ENCODE measurements around the gene FAM163B. TPM values are rescaled to one million over a fixed set of nuclear protein-coding genes. Genes with fewer than 3 reads are reported as not detected.

Gene FAM163B
- total RNA-seq, 4 donors from 2014 or later: not detected

DNA sequence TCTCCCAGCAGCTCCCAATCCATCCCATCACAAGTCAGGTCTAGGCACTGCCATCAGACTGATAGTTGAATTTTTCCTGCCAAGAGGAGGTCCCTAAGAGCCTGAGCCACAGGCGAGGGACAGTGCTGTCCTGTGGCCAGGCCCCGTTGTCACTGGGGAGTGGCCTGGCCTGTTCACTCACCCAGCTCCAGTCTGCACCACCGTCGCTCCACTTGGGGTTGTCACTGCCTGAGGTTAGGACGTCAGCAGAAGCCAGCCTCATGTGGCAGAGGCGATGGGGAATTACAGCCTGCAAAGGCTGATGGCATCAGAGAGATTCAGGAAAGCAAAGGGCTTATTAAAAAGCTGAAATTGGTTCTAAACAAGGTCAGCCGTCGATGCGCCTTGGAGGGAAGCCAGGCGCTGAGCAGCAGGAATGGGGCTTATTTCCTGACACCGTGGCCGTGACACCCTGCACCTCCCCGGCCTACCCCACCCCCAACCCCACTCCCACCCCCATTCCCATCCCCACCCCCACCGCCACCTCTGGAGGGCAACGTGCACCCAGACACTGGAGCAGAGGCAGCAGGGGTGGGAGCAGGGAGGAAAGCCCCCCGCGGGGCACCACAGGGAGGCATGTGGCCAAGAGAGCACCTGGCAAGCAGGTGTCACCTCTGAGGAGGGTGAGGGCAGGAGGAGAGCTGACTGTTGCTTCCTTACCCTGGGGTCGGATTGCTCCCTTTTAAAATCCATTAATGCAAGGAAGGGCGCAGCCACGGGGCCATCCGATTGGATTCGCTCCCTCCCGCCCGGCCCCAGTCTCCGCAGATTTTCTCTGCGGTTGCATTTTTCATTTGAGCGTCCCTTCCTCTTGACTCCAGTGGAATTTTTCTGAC, 23.9 kb upstream of the FAM163B start:
- no peaks in the 10 kb centered on the region for H3K4me1 ChIP-seq
- H3K36me3 ChIP-seq: no peaks in the 10 kb centered on the region
- no peaks in the 10 kb centered on the region for H3K9me3 ChIP-seq
- no peak overlapping the region for H3K27ac ChIP-seq
- no peak overlapping the region for H3K4me3 ChIP-seq (replicated peaks in 1 of 3)
- H3K27me3 ChIP-seq: no peaks in the 10 kb centered on the region
- TF ChIP-seq, protein P1, sequence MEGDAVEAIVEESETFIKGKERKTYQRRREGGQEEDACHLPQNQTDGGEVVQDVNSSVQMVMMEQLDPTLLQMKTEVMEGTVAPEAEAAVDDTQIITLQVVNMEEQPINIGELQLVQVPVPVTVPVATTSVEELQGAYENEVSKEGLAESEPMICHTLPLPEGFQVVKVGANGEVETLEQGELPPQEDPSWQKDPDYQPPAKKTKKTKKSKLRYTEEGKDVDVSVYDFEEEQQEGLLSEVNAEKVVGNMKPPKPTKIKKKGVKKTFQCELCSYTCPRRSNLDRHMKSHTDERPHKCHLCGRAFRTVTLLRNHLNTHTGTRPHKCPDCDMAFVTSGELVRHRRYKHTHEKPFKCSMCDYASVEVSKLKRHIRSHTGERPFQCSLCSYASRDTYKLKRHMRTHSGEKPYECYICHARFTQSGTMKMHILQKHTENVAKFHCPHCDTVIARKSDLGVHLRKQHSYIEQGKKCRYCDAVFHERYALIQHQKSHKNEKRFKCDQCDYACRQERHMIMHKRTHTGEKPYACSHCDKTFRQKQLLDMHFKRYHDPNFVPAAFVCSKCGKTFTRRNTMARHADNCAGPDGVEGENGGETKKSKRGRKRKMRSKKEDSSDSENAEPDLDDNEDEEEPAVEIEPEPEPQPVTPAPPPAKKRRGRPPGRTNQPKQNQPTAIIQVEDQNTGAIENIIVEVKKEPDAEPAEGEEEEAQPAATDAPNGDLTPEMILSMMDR (IDR thresholded peaks at IDR 0.05): no peak
- no peak for TF ChIP-seq POLR2A (IDR thresholded peaks at IDR 0.05)
- WGBS, 2 donors: 65 to 81% methylated on average over 25 to 26 of the region's 27 CpGs
- no peak for DNase-seq
- intact Hi-C loops (cut with DNase I): no loop called here

DNA sequence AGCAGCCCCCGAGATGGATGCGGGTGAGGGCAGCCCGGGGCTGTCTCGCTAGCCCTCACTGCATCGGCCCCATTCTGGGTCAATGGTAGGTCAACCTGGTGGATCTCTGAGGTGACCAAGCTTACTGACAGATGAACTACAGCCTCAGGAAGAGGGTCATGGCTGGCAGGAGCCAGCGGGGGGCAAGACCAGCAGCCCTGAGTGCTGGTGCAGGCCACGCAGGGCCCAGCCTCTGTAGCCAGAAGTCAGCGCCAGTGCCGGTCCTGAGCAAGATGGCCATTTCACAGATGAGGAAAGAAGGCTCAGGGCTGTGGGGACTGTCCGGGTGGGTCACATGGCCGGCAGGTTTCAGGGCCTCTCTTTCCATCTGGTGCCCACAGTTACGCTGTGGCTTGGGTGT, 21.9 kb upstream of the FAM163B start:
- no peak for DNase-seq
- H3K4me1 ChIP-seq: no peaks in the 10 kb centered on the region
- intact Hi-C loops (cut with DNase I): no loop called here
- 95 to 100% methylated on average over 3 to 7 of the region's 12 CpGs for WGBS, 2 donors
- H3K27ac ChIP-seq: no peak overlapping the region
- H3K36me3 ChIP-seq: no peaks in the 10 kb centered on the region
- H3K27me3 ChIP-seq: no peaks in the 10 kb centered on the region
- TF ChIP-seq POLR2A (IDR thresholded peaks at IDR 0.05): no peak
- TF ChIP-seq, protein P1 (IDR thresholded peaks at IDR 0.05): no peak
- no peak overlapping the region for H3K4me3 ChIP-seq (replicated peaks in 1 of 3)
- no peaks in the 10 kb centered on the region for H3K9me3 ChIP-seq

DNA sequence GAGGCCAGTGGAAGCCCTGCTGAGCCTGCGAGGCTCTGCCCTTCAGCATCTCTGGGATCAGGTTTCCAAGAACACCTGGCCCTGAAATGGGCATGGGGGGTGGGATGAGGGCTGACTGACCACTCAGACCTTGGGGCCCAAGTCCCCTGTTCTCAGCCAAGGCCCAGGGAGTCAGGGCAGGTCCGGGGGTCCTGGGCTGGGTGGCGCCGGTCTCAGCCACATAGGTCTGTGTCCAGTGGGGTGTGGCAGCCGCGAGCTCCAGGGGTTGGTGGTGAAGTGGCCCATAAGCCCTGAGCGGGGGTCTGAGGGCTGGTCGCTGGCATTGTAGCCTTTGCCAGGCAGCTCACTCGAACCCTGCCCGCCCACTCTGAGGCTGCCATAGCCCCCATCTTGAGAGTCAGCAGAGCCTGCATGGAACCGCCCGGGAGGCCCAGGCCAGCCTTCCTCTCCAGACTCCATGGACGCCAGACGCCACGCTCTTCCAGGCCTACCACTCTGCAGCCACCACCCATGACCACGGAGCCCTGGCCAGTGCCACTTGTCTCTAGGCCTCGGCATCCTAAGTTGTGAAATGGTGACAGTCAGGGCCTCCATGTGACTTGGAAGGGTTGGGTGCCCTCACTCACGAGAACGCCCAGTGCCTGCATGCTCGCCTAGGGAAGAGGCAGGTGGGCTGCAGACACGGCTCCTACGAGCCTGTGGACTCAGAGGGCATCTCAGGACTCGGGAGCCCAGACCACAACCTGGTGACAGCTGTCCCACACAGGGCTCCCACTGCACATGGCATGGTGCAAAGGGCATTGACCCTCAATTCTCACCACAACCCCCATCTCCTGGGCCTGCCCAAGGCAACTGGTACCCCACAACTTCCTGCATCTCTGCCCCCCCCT, 20.3 kb upstream of the FAM163B start:
- Histone ChIP-seq H3K4me3 (replicated peaks in 1 of 3) (no peak overlapping the region), H3K4me1 (no peaks in the 10 kb centered on the region), H3K27me3 (no peaks in the 10 kb centered on the region), H3K27ac (no peak overlapping the region), H3K36me3 (no peaks in the 10 kb centered on the region), H3K9me3 (no peaks in the 10 kb centered on the region)
- intact Hi-C loops (cut with DNase I): no loop called here
- DNase-seq: no peak
- no peak for TF ChIP-seq POLR2A (IDR thresholded peaks at IDR 0.05)
- TF ChIP-seq, protein P1 (IDR thresholded peaks at IDR 0.05): no peak
- 77 to 85% methylated on average over 9 to 10 of the region's 23 CpGs for WGBS, 2 donors

GRCh38 chr9:133628766-133629165, 19.6 kb upstream of the FAM163B start:
- no peaks in the 10 kb centered on the region for H3K27me3 ChIP-seq
- H3K27ac ChIP-seq: no peak overlapping the region
- WGBS, 2 donors: 85 to 86% methylated on average over 6 to 8 of the region's 8 CpGs
- no peaks in the 10 kb centered on the region for H3K9me3 ChIP-seq
- intact Hi-C loops (cut with DNase I): no loop called here
- H3K4me3 ChIP-seq (replicated peaks in 1 of 3): no peak overlapping the region
- DNase-seq: no peak
- no peaks in the 10 kb centered on the region for H3K4me1 ChIP-seq
- TF ChIP-seq, protein P1 (IDR thresholded peaks at IDR 0.05): no peak
- TF ChIP-seq POLR2A (IDR thresholded peaks at IDR 0.05): no peak
- no peaks in the 10 kb centered on the region for H3K36me3 ChIP-seq

Measured in thyroid gland (tissue), 4 donors.